Endothelial cell (in vitro differentiated cells): ENCODE data around the gene VSX2. TPM values are rescaled to one million over a fixed set of nuclear protein-coding genes. Genes with fewer than 3 reads are reported as not detected.

Source experiments
- DNase-seq: peaks from one replicate; pipeline ENCODE4 v3.0.0; 2021; ENCODE audit warnings: low spot score
- H3K27ac Mint-ChIP-seq: one replicate; pipeline ENCODE4 v1.8.0; 2021; ENCODE audit warnings: mixed read lengths, inconsistent platforms; ENCODE audit not compliant: unreplicated experiment
- H3K27me3 Mint-ChIP-seq: one replicate; pipeline ENCODE4 v1.8.0; 2021; ENCODE audit warnings: mild to moderate bottlenecking, moderate library complexity, mixed read lengths, inconsistent platforms; ENCODE audit not compliant: unreplicated experiment
- H3K36me3 Mint-ChIP-seq: one replicate; pipeline ENCODE4 v1.8.0; 2021; ENCODE audit warnings: mild to moderate bottlenecking, low read depth, mixed read lengths, inconsistent platforms; ENCODE audit not compliant: unreplicated experiment
- H3K4me1 Mint-ChIP-seq: one replicate; pipeline ENCODE4 v1.8.0; 2021; ENCODE audit warnings: mild to moderate bottlenecking, mixed read lengths, inconsistent platforms; ENCODE audit not compliant: unreplicated experiment
- H3K4me3 Mint-ChIP-seq: one replicate; pipeline ENCODE4 v1.8.0; 2021; ENCODE audit warnings: mild to moderate bottlenecking, mixed read lengths, inconsistent platforms; ENCODE audit not compliant: unreplicated experiment
- H3K9me3 Mint-ChIP-seq: one replicate; pipeline ENCODE4 v1.8.0; 2021; ENCODE audit warnings: mixed read lengths, inconsistent platforms; ENCODE audit not compliant: unreplicated experiment
- CTCF ChIP-seq: fragments of 200-600 bp; sonication (generic); IDR thresholded peaks from one replicate; pipeline ENCODE4 v1.5.0; 2021; ENCODE audit warnings: antibody characterized with exemption; ENCODE audit not compliant: unreplicated experiment
- total RNA-seq: library from RNA; stranded (reverse); fragmentation: NEBNext Ultra II Directional; extraction: Animal tissue kit (Norgen Biotek cat#: 25700); gene quantifications from one replicate; pipeline ENCODE4 v1.2.1, GENCODE V29; 2021; ENCODE audit not compliant: unreplicated experiment

VSX2 gene
- total RNA-seq, 1 donor from 2014 or later = not detected

GRCh38 chr14:74220991-74221390, 18.3 kb upstream of the VSX2 start:
- no peak overlapping the region for H3K27ac Mint-ChIP-seq
- no peaks in the 10 kb centered on the region for H3K9me3 Mint-ChIP-seq
- DNase-seq = no peak
- H3K4me3 Mint-ChIP-seq = no peak overlapping the region
- H3K27me3 Mint-ChIP-seq = peaks cover 4% of the 10 kb centered on the region
- no peak for TF ChIP-seq CTCF
- H3K36me3 Mint-ChIP-seq = no peaks in the 10 kb centered on the region
- no peaks in the 10 kb centered on the region for H3K4me1 Mint-ChIP-seq

- Mint-ChIP-seq H3K4me1 (no peaks in the 10 kb centered on the region), H3K4me3 (no peak overlapping the region), H3K27ac (no peak overlapping the region), H3K36me3 (no peaks in the 10 kb centered on the region), H3K27me3 (peaks cover 4% of the 10 kb centered on the region), H3K9me3 (no peaks in the 10 kb centered on the region)
- DNase-seq = no peak
- TF ChIP-seq CTCF = no peak
Observed at GRCh38 chr14:74221741-74222140, 17.5 kb upstream of the VSX2 start.

GRCh38 chr14:74223016-74223415, 16.2 kb upstream of the VSX2 start:
- no peak for TF ChIP-seq CTCF
- Mint-ChIP-seq H3K9me3 (no peaks in the 10 kb centered on the region), H3K4me3 (no peak overlapping the region), H3K4me1 (no peaks in the 10 kb centered on the region), H3K36me3 (no peaks in the 10 kb centered on the region), H3K27ac (no peak overlapping the region), H3K27me3 (peaks cover 4% of the 10 kb centered on the region)
- DNase-seq = no peak

GRCh38 chr14:74231784-74232183, 7.5 kb upstream of the VSX2 start:
- no peak overlapping the region for H3K4me3 Mint-ChIP-seq
- no peak for TF ChIP-seq CTCF
- no peak for DNase-seq
- H3K36me3 Mint-ChIP-seq = peaks cover 3% of the 10 kb centered on the region
- H3K9me3 Mint-ChIP-seq = no peaks in the 10 kb centered on the region
- no peak overlapping the region for H3K27ac Mint-ChIP-seq
- peaks cover 10% of the 10 kb centered on the region for H3K27me3 Mint-ChIP-seq
- no peaks in the 10 kb centered on the region for H3K4me1 Mint-ChIP-seq

- H3K4me1 Mint-ChIP-seq = peaks cover 6% of the 10 kb centered on the region
- no peak overlapping the region for H3K27ac Mint-ChIP-seq
- H3K4me3 Mint-ChIP-seq = no peak overlapping the region
- DNase-seq = no peak
- TF ChIP-seq CTCF = no peak
- H3K36me3 Mint-ChIP-seq = peaks cover 3% of the 10 kb centered on the region
- peaks cover 15% of the 10 kb centered on the region for H3K27me3 Mint-ChIP-seq
- no peaks in the 10 kb centered on the region for H3K9me3 Mint-ChIP-seq
Observed at GRCh38 chr14:74235017-74235416, 4.2 kb upstream of the VSX2 start.
